ENCODE data around the gene CDK2. TPM values are rescaled to one million over a fixed set of nuclear protein-coding genes. Genes with fewer than 3 reads are reported as not detected.

Gene CDK2
- total and polyA plus RNA-seq, 2 of the 4 experiments (the other 2 are of a cell fraction), result 42.5 to 61.7 TPM

DNA sequence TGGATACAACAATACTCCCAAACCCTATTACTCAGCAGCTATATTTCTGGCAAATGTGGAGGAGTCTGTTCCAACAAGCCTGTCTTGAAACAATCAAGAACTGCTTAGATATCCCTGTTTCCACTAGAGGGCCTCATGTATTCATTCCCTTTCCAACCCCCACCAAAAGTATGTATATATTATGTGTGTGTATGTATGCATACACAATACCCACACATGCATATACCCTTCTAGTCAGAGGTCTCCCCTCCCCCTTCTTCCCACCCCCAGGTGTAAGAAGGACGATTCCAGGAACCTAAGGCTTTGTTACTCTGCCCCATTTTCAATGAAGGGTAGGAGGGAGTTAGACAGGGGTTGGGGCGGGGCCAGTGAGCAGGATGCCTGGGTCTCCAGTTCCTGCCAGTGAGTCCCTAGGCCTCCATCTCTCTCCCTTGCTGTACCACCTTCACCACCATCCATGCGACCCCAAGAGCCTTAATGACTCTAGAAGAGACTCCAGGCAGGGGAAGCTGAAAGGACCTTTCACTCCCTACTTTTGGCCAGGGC is 35.8 kb upstream of the CDK2 start, which contains the start of gene DGKA:
TSS of gene DGKA (plus strand) at position 392 of the 546 bp plus-strand sequence. CDS start 5,342 bp downstream, outside the sequence.
- H3K9ac ChIP-seq (ENCODE audit: low read depth, low read length), result peak within 1 kb of the TSS; percentile 90
- dilution Hi-C loops (cut with HindIII; ENCODE audit: low sequenced_read_pairs, unreplicated experiment), result no loop called here
- H3K27ac ChIP-seq (ENCODE audit: insufficient read depth, low read length), result peak within 1 kb of the TSS; percentile 84
- peak within 1 kb of the TSS; percentile 73 for H4K5ac ChIP-seq (ENCODE audit: low read depth, low read length)
- H2BK120ac ChIP-seq (ENCODE audit: low read depth, low read length), result peak within 1 kb of the TSS; percentile 82; the same call in 1 of the 2 replicates
- TF ChIP-seq POLR2A (IDR thresholded peaks at IDR 0.05; ENCODE audit: low read depth, low read length) (no peak), RAD21 (IDR thresholded peaks at IDR 0.05; ENCODE audit: low read length) (peak; percentile 51), SMC3 (IDR thresholded peaks at IDR 0.05; ENCODE audit: low read depth, low read length) (peak; percentile 54)
- TF ChIP-seq, protein P1, sequence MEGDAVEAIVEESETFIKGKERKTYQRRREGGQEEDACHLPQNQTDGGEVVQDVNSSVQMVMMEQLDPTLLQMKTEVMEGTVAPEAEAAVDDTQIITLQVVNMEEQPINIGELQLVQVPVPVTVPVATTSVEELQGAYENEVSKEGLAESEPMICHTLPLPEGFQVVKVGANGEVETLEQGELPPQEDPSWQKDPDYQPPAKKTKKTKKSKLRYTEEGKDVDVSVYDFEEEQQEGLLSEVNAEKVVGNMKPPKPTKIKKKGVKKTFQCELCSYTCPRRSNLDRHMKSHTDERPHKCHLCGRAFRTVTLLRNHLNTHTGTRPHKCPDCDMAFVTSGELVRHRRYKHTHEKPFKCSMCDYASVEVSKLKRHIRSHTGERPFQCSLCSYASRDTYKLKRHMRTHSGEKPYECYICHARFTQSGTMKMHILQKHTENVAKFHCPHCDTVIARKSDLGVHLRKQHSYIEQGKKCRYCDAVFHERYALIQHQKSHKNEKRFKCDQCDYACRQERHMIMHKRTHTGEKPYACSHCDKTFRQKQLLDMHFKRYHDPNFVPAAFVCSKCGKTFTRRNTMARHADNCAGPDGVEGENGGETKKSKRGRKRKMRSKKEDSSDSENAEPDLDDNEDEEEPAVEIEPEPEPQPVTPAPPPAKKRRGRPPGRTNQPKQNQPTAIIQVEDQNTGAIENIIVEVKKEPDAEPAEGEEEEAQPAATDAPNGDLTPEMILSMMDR (conservative IDR thresholded peaks at IDR 0.05; ENCODE audit: low read depth, low read length), result peak; percentile 65
- intact Hi-C loops (cut with micrococcal nuclease), result loop anchor here (1.0 to 5.0 kb wide), 3 partner anchors 84 to 189 kb away; partner anchors contain the start of genes GDF11, ORMDL2 and SARNP
- peak within 1 kb of the TSS; percentile 93 for H3K4ac ChIP-seq (ENCODE audit: low read depth, low read length)
- no peaks in the 10 kb centered on the region for H4K20me1 ChIP-seq (ENCODE audit: insufficient read depth, low read length)
- H3K4me2 ChIP-seq (ENCODE audit: low read depth, low read length), result peak within 1 kb of the TSS; percentile 92
- peak within 1 kb of the TSS; percentile 13; the same call in 1 of the 2 replicates for H2BK20ac ChIP-seq (ENCODE audit: low read depth, low read length)
- peak within 1 kb of the TSS; percentile 80 for H3K18ac ChIP-seq (ENCODE audit: low read depth, low read length)
- peak within 1 kb of the TSS; percentile 72 for H3K56ac ChIP-seq (ENCODE audit: extremely low read depth, insufficient read depth, low read length)
- in situ Hi-C loops (cut with MboI; ENCODE audit: low sequenced_read_pairs), result no loop called here
- H2BK5ac ChIP-seq (ENCODE audit: low read depth, low read length, poor library complexity, severe bottlenecking), result peak within 1 kb of the TSS; percentile 89
- peak within 1 kb of the TSS; percentile 86 for H4K91ac ChIP-seq (ENCODE audit: insufficient read depth, low read depth, low read length)
- H2BK15ac ChIP-seq (ENCODE audit: low read depth, low read length), result peak within 1 kb of the TSS; percentile 26; the same call in 2 of the 3 replicates
- ATAC-seq (ENCODE audit: low read depth), result peak; percentile 21
- H3K4me1 ChIP-seq (ENCODE audit: control insufficient read depth, insufficient read depth, low read length), result peaks cover 18% of the 10 kb centered on the region
- peak within 1 kb of the TSS; percentile 78 for H3K4me3 ChIP-seq (ENCODE audit: insufficient read depth, low read depth, low read length)
- DNase-seq, result peak; percentile 85
- no peaks in the 10 kb centered on the region for H3K36me3 ChIP-seq (ENCODE audit: control insufficient read depth, insufficient read depth, low read length)
- no peaks in the 10 kb centered on the region for H3K27me3 ChIP-seq (ENCODE audit: control insufficient read depth, insufficient read depth, low read length)
- peak within 1 kb of the TSS; percentile 94 for H2AK5ac ChIP-seq (ENCODE audit: low read depth, low read length)
- peaks cover 16% of the 10 kb centered on the region for H3K9me1 ChIP-seq (ENCODE audit: insufficient read depth, low read length)
- H3K23ac ChIP-seq (ENCODE audit: low read depth, low read length), result peak within 1 kb of the TSS; percentile 57
- peak within 1 kb of the TSS; percentile 88 for H2AFZ ChIP-seq (replicated peaks; ENCODE audit: low read length, poor library complexity)
- BruUV-seq (replicated peaks), result no TSS peak
- ChIA-PET CTCF (interaction anchor here (0.5 to 2.0 kb wide), 15 partner anchors 10 to 1577 kb away, joined by 3 to 5 read pairs (median 3); partner anchors contain the start of gene DNAJC14), POLR2A (ENCODE audit: unreplicated experiment) (no interaction called here)
- no peaks in the 10 kb centered on the region for H3K9me3 ChIP-seq (ENCODE audit: control insufficient read depth, insufficient read depth, low read length)
- WGBS, 2 experiments (ENCODE audit: extremely low coverage in 2 of 2, insufficient read length in 1 of 2), result no CpG with 5 or more reads among the region's 3 CpGs
- peak within 1 kb of the TSS; percentile 89 for H3K14ac ChIP-seq (replicated peaks; ENCODE audit: low read depth, low read length)
- peak within 1 kb of the TSS; percentile 37 to 87 for H4K8ac ChIP-seq (ENCODE audit: low read depth in 2 of 2, low read length in 2 of 2)
- peak within 1 kb of the TSS; percentile 97 for H2AK9ac ChIP-seq (replicated peaks; ENCODE audit: low read depth, low read length, poor library complexity)
- peaks cover 38 to 78% of the 10 kb centered on the region in 2 experiments for H3K79me1 ChIP-seq (ENCODE audit: low read depth in 1 of 2, low read length in 2 of 2)
